HK-2 (cell line): ENCODE results near the gene ALOX5.
A peak's percentile ranks its signal among the peaks of the same experiment; 100 is the strongest.
"Not testable (repeated sequence)": the region's sequence is repeated elsewhere in the genome, so short reads cannot be mapped to it uniquely, and the experiment has no call there.

Experiments
- DNase-seq: peaks from one replicate; pipeline ENCODE4 v3.0.0-alpha.2; 2018; ENCODE audit not compliant: unreplicated experiment

Gene ALOX5

GRCh38 chr10:45404770-45405120 is 30.7 kb downstream of the ALOX5 start:
- no peak for DNase-seq

GRCh38 chr10:45407542-45407941 is 33.5 kb downstream of the ALOX5 start:
- no peak for DNase-seq

GRCh38 chr10:45408421-45409319 is 34.7 kb downstream of the ALOX5 start:
- no peak for DNase-seq

- not testable (repeated sequence) for DNase-seq
Measured at GRCh38 chr10:45409347-45409746, 35.3 kb downstream of the ALOX5 start.

GRCh38 chr10:45409782-45410181 is 35.8 kb downstream of the ALOX5 start:
- no peak for DNase-seq

GRCh38 chr10:45410489-45410806 is 36.4 kb downstream of the ALOX5 start:
- no peak for DNase-seq

GRCh38 chr10:45410807-45411606 is 37.0 kb downstream of the ALOX5 start:
- no peak for DNase-seq

GRCh38 chr10:45411607-45411940 is 37.6 kb downstream of the ALOX5 start:
- DNase-seq: no peak

GRCh38 chr10:45415062-45415461 is 41.0 kb downstream of the ALOX5 start:
- not testable (repeated sequence) for DNase-seq

GRCh38 chr10:45416603-45417002 is 42.6 kb downstream of the ALOX5 start:
- no peak for DNase-seq

- no peak for DNase-seq
Measured at GRCh38 chr10:45417746-45418145, 43.7 kb downstream of the ALOX5 start.

GRCh38 chr10:45418417-45418848 is 44.4 kb downstream of the ALOX5 start:
- no peak for DNase-seq

GRCh38 chr10:45418849-45419675 is 45.0 kb downstream of the ALOX5 start:
- DNase-seq: peak; percentile 86

GRCh38 chr10:45419676-45420025 is 45.6 kb downstream of the ALOX5 start:
- no peak for DNase-seq

- DNase-seq: peak; percentile 58
Measured at GRCh38 chr10:45420453-45421192, 46.6 kb downstream of the ALOX5 start.

- DNase-seq: no peak
Measured at GRCh38 chr10:45421221-45422097, 47.4 kb downstream of the ALOX5 start.

GRCh38 chr10:45422207-45422865 is 48.3 kb downstream of the ALOX5 start:
- DNase-seq: no peak

GRCh38 chr10:45422866-45423659 is 49.0 kb downstream of the ALOX5 start:
- DNase-seq: no peak

- DNase-seq: no peak
Measured at GRCh38 chr10:45423976-45424499, 50.0 kb downstream of the ALOX5 start.
